Nephron progenitor cell (in vitro differentiated cells): ENCODE results near the gene TUBB6.

Source experiments
- DNase-seq: peaks from one replicate; pipeline ENCODE4 v3.0.0; 2021
- H3K27ac Mint-ChIP-seq: 2 replicates; pipeline ENCODE4 v1.8.0; 2021; ENCODE audit warnings: mild to moderate bottlenecking, moderate library complexity, mixed read lengths
- H3K27me3 Mint-ChIP-seq: 2 replicates; pipeline ENCODE4 v1.8.0; 2021; ENCODE audit warnings: mild to moderate bottlenecking, low read depth, mixed read lengths; ENCODE audit not compliant: poor library complexity
- H3K36me3 Mint-ChIP-seq: 2 replicates; pipeline ENCODE4 v1.8.0; 2021; ENCODE audit warnings: low read depth, mixed read lengths
- H3K4me1 Mint-ChIP-seq: 2 replicates; pipeline ENCODE4 v1.8.0; 2021; ENCODE audit warnings: mixed read lengths
- H3K4me3 Mint-ChIP-seq: 2 replicates; pipeline ENCODE4 v1.8.0; 2021; ENCODE audit warnings: mild to moderate bottlenecking, moderate library complexity, mixed read lengths
- H3K9me3 Mint-ChIP-seq: 2 replicates; pipeline ENCODE4 v1.8.0; 2021; ENCODE audit warnings: mild to moderate bottlenecking, moderate library complexity, mixed read lengths
- CTCF ChIP-seq: fragments of 200-600 bp; sonication (generic); IDR thresholded peaks from 2 replicates; pipeline ENCODE4 v1.5.0; 2021; ENCODE audit warnings: antibody characterized with exemption

The TUBB6 gene

DNA sequence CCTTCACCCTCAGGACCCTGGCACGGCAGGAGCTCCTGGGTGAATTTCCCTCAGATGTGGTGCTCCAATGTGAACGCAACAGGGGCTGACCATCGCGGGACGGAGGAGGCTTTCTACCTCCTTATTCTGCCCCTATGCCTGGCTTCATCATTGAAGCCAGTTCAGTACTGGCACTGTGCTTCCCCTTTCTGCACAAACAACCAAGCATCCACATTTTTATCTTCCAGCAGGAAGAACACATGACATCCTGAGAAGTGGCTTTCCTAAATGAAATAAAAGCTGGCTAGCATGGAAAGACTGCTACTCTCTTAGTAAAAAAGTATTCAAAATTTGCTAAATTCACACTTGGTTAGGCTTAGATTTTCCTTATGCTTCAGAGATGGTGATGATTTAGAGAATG is 44.1 kb downstream of the TUBB6 start:
- no peaks in the 10 kb centered on the region for H3K9me3 Mint-ChIP-seq
- no peaks in the 10 kb centered on the region for H3K27me3 Mint-ChIP-seq
- no peak overlapping the region for H3K27ac Mint-ChIP-seq
- no peaks in the 10 kb centered on the region for H3K4me1 Mint-ChIP-seq
- no peak for DNase-seq
- H3K4me3 Mint-ChIP-seq, result no peak overlapping the region
- no peak for TF ChIP-seq CTCF
- H3K36me3 Mint-ChIP-seq, result peaks cover 74% of the 10 kb centered on the region

GRCh38 chr18:12359515-12359927 is 51.5 kb downstream of the TUBB6 start:
- Mint-ChIP-seq H3K4me3 (no peak overlapping the region), H3K9me3 (no peaks in the 10 kb centered on the region), H3K4me1 (no peaks in the 10 kb centered on the region), H3K27ac (no peak overlapping the region), H3K27me3 (no peaks in the 10 kb centered on the region), H3K36me3 (peaks cover 67% of the 10 kb centered on the region)
- no peak for DNase-seq
- TF ChIP-seq CTCF, result no peak

GRCh38 chr18:12361770-12362378 is 53.8 kb downstream of the TUBB6 start:
- H3K36me3 Mint-ChIP-seq, result peaks cover 58% of the 10 kb centered on the region

GRCh38 chr18:12362473-12363174 is 54.6 kb downstream of the TUBB6 start:
- H3K27ac Mint-ChIP-seq, result no peak overlapping the region
- no peaks in the 10 kb centered on the region for H3K9me3 Mint-ChIP-seq
- peaks cover 59% of the 10 kb centered on the region for H3K36me3 Mint-ChIP-seq
- no peaks in the 10 kb centered on the region for H3K4me1 Mint-ChIP-seq
- DNase-seq, result no peak
- no peak for TF ChIP-seq CTCF
- no peak overlapping the region for H3K4me3 Mint-ChIP-seq
- H3K27me3 Mint-ChIP-seq, result no peaks in the 10 kb centered on the region

More at GRCh38 chr18:12361770-12362378, 53.8 kb downstream of the TUBB6 start:
- H3K27ac Mint-ChIP-seq, result no peak overlapping the region
- H3K4me1 Mint-ChIP-seq, result no peaks in the 10 kb centered on the region
- no peak overlapping the region for H3K4me3 Mint-ChIP-seq
- DNase-seq, result no peak
- no peaks in the 10 kb centered on the region for H3K27me3 Mint-ChIP-seq
- no peak for TF ChIP-seq CTCF
- H3K9me3 Mint-ChIP-seq, result no peaks in the 10 kb centered on the region

GRCh38 chr18:12366379-12366778 is 58.3 kb downstream of the TUBB6 start:
- no peak overlapping the region for H3K4me3 Mint-ChIP-seq
- no peaks in the 10 kb centered on the region for H3K27me3 Mint-ChIP-seq
- no peak for TF ChIP-seq CTCF
- no peaks in the 10 kb centered on the region for H3K9me3 Mint-ChIP-seq
- H3K27ac Mint-ChIP-seq, result no peak overlapping the region
- H3K36me3 Mint-ChIP-seq, result peaks cover 63% of the 10 kb centered on the region
- H3K4me1 Mint-ChIP-seq, result peaks cover 9% of the 10 kb centered on the region
- no peak for DNase-seq

DNA sequence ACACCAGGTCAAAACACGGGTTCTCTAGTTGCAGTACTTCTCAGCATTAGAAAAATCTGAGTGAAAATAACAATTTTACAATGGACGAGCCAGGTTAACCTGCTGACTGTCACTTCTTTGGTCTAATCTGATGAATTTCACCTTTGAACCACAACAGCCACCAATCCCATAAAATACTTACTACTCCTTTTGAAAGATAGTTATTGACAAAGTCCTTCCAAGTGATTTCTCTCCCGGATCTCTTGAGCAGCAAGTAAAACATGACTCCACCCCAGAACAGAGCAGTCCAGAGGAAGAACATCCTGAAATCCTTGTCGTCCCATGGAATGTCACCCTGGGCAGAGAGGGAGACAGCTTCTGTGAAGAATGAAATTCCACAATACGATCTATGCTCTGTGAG is 58.7 kb downstream of the TUBB6 start:
- H3K27me3 Mint-ChIP-seq, result no peaks in the 10 kb centered on the region
- H3K4me1 Mint-ChIP-seq, result peaks cover 9% of the 10 kb centered on the region
- no peaks in the 10 kb centered on the region for H3K9me3 Mint-ChIP-seq
- no peak for DNase-seq
- no peak for TF ChIP-seq CTCF
- no peak overlapping the region for H3K27ac Mint-ChIP-seq
- no peak overlapping the region for H3K4me3 Mint-ChIP-seq
- H3K36me3 Mint-ChIP-seq, result peaks cover 64% of the 10 kb centered on the region
